SK-N-SH (cell line): ENCODE results near the gene ASIC3. TPM values are rescaled to one million over a fixed set of nuclear protein-coding genes. Genes with fewer than 3 reads are reported as not detected.

Experiments
- CTCF ChIA-PET: fragments of 300-600, 350-600 bp; formaldehyde crosslinking; extraction: SDS; loops from one replicate; lab custom pipeline; 2021; lab: Yijun Ruan, JAX
- POLR2A ChIA-PET: fragments of 350-600 bp; sonication (Branson Sonifier 250); formaldehyde crosslinking; extraction: SDS; loops from one replicate; lab custom pipeline; 2020; ENCODE audit warnings: antibody characterized with exemption, inconsistent platforms; lab: Yijun Ruan, JAX
- DNase-seq: peaks from one replicate; pipeline ENCODE4 v3.0.0; 2012
- H2AFZ ChIP-seq: fragments of 200-600 bp; sonication (generic); 2 replicates; pipeline ENCODE4 v1.8.1; 2016; ENCODE audit warnings: antibody characterized with exemption, mild to moderate bottlenecking, low read depth
- H3F3A ChIP-seq: fragments of 200-600 bp; sonication (generic); replicated peaks from 2 replicates; pipeline ENCODE3; 2016; ENCODE audit warnings: antibody characterized with exemption, mild to moderate bottlenecking; ENCODE audit not compliant: insufficient read depth
- H3K27ac ChIP-seq, 2 experiments: fragments of 200-500 bp in 1 of 2; fragments of 200-600 bp in 1 of 2; sonication (Bioruptor generic) in 1 of 2; sonication (generic), shearing (Covaris generic) in 1 of 2; 2 replicates each; pipeline versions ENCODE4 v1.5.1 to v1.6.1; 2014 to 2016; ENCODE audit warnings: low read depth in 2 of 2, inconsistent platforms in 1 of 2, low read length in 1 of 2, mild to moderate bottlenecking in 1 of 2, mixed read lengths in 1 of 2
- H3K27me3 ChIP-seq: fragments of 200-600 bp; sonication (generic), shearing (Covaris generic); 2 replicates; pipeline ENCODE4 v1.6.1; 2016; ENCODE audit warnings: mixed run types; ENCODE audit not compliant: insufficient read depth
- H3K36me3 ChIP-seq, 2 experiments: fragments of 200-500 bp in 1 of 2; fragments of 200-600 bp in 1 of 2; sonication (Bioruptor generic) in 1 of 2; sonication (generic) in 1 of 2; replicated peaks in 1 of 2; 2 replicates each; pipeline versions ENCODE3 to v1.5.1; 2014 to 2016; ENCODE audit warnings: low read length in 1 of 2, mild to moderate bottlenecking in 1 of 2; ENCODE audit not compliant: insufficient read depth in 2 of 2, control insufficient read depth in 1 of 2
- H3K4me1 ChIP-seq, 2 experiments: fragments of 200-500 bp in 1 of 2; fragments of 200-600 bp in 1 of 2; sonication (Bioruptor generic) in 1 of 2; sonication (generic), shearing (Covaris generic) in 1 of 2; 2 replicates each; pipeline versions ENCODE4 v1.5.1 to v1.6.1; 2014 to 2016; ENCODE audit warnings: low read depth in 1 of 2, low read length in 1 of 2, mixed run types in 1 of 2; ENCODE audit not compliant: insufficient read depth in 2 of 2, control insufficient read depth in 1 of 2
- H3K4me2 ChIP-seq: fragments of 200-600 bp; sonication (generic), shearing (Covaris generic); 2 replicates; pipeline ENCODE4 v1.6.1; 2017; ENCODE audit warnings: mixed run types
- H3K4me3 ChIP-seq, 2 experiments: fragments of 200-500 bp in 1 of 2; fragments of 200-600 bp in 1 of 2; sonication (Bioruptor generic) in 1 of 2; sonication (generic), shearing (Covaris generic) in 1 of 2; 2 replicates each; pipeline versions ENCODE4 v1.5.1 to v1.8.1; 2014 to 2016; ENCODE audit warnings: low read depth in 2 of 2, inconsistent platforms in 1 of 2, low read length in 1 of 2, mild to moderate bottlenecking in 1 of 2, mixed read lengths in 1 of 2, moderate library complexity in 1 of 2
- H3K79me2 ChIP-seq: fragments of 200-600 bp; sonication (generic); 2 replicates; pipeline ENCODE4 v1.8.1; 2017; ENCODE audit warnings: mild to moderate bottlenecking; ENCODE audit not compliant: insufficient read depth
- H3K9ac ChIP-seq: fragments of 200-600 bp; sonication (generic); 2 replicates; pipeline ENCODE4 v1.6.1; 2017; ENCODE audit warnings: mixed run types
- H3K9me2 ChIP-seq: fragments of 200-600 bp; sonication (generic); 2 replicates; pipeline ENCODE4 v1.6.1; 2017; ENCODE audit warnings: mixed run types
- H3K9me3 ChIP-seq: fragments of 200-600 bp; sonication (generic); 2 replicates; pipeline ENCODE4 v1.6.1; 2017; ENCODE audit warnings: mixed run types, mild to moderate bottlenecking, moderate library complexity
- H4K20me1 ChIP-seq: fragments of 200-600 bp; sonication (generic); 2 replicates; pipeline ENCODE4 v1.6.1; 2017; ENCODE audit warnings: mild to moderate bottlenecking, mixed run types; ENCODE audit not compliant: insufficient read depth
- CHD2 ChIP-seq: fragments of 150-350 bp; IDR thresholded peaks from 2 replicates; pipeline ENCODE4 v1.6.1; 2018; ENCODE audit warnings: low read length; ENCODE audit not compliant: partially characterized antibody
- FOXM1 ChIP-seq: IDR thresholded peaks from 2 replicates; pipeline ENCODE4 v1.4.0; 2012; ENCODE audit warnings: low read depth, mild to moderate bottlenecking
- GABPA ChIP-seq: IDR thresholded peaks from 2 replicates; pipeline ENCODE4 v1.4.0; 2012; ENCODE audit warnings: low read depth, mild to moderate bottlenecking
- MEF2A ChIP-seq: IDR thresholded peaks from 2 replicates; pipeline ENCODE4 v1.4.0; 2012; ENCODE audit warnings: low read depth, borderline replicate concordance
- NRF1 ChIP-seq: IDR thresholded peaks from 2 replicates; pipeline ENCODE4 v1.6.1; 2012; ENCODE audit warnings: low read depth, mild to moderate bottlenecking, low read length
- RAD21 ChIP-seq: IDR thresholded peaks from 2 replicates; pipeline ENCODE4 v1.6.1; 2012; ENCODE audit warnings: mild to moderate bottlenecking, low read length
- RCOR1 ChIP-seq: fragments of 150-350 bp; IDR thresholded peaks from 2 replicates; pipeline ENCODE4 v1.6.1; 2017; ENCODE audit warnings: antibody characterized with exemption, low read length
- RFX5 ChIP-seq: IDR thresholded peaks from 2 replicates; pipeline ENCODE4 v1.6.1; 2012; ENCODE audit warnings: mild to moderate bottlenecking, improper control_type of control experiment, low read length
- RXRA ChIP-seq: IDR thresholded peaks from 2 replicates; pipeline ENCODE4 v1.4.0; 2012; ENCODE audit warnings: low read depth, mild to moderate bottlenecking, borderline replicate concordance
- SIN3A ChIP-seq: IDR thresholded peaks from 2 replicates; pipeline ENCODE4 v1.6.1; 2012; ENCODE audit warnings: low read depth, mild to moderate bottlenecking, low read length, moderate library complexity, borderline replicate concordance
- SMC3 ChIP-seq: IDR thresholded peaks from 2 replicates; pipeline ENCODE4 v1.6.1; 2012; ENCODE audit warnings: low read depth, low read length, improper control_type of control experiment
- YY1 ChIP-seq: IDR thresholded peaks from 2 replicates; pipeline ENCODE4 v1.4.0; 2012; ENCODE audit warnings: low read depth, mild to moderate bottlenecking
- WGBS: methylation state at CpG from one replicate; pipeline ENCODE4 v1.1.6; 2017; ENCODE audit warnings: low lambda C conversion rate; 5-methylcytosine and 5-hydroxymethylcytosine counted together
- polyA plus RNA-seq, 3 experiments: library from polyadenylated mRNA; depleted of rRNA; stranded (reverse); fragments of >200 nt; gene quantifications; 2 replicates each; pipeline ENCODE4 v1.2.3, GENCODE V29; 2012
- TF ChIP-seq, protein P1 (sequence below): IDR thresholded peaks from 2 replicates; pipeline ENCODE4; 2012
- TF ChIP-seq, protein P2 (sequence below): IDR thresholded peaks from 2 replicates; pipeline ENCODE4 v1.4.0; 2012; ENCODE audit warnings: low read depth, borderline replicate concordance

The ASIC3 gene
- polyA plus RNA-seq, 1 of the 3 experiments (the other 2 are of a cell fraction) = 4.5 TPM

DNA sequence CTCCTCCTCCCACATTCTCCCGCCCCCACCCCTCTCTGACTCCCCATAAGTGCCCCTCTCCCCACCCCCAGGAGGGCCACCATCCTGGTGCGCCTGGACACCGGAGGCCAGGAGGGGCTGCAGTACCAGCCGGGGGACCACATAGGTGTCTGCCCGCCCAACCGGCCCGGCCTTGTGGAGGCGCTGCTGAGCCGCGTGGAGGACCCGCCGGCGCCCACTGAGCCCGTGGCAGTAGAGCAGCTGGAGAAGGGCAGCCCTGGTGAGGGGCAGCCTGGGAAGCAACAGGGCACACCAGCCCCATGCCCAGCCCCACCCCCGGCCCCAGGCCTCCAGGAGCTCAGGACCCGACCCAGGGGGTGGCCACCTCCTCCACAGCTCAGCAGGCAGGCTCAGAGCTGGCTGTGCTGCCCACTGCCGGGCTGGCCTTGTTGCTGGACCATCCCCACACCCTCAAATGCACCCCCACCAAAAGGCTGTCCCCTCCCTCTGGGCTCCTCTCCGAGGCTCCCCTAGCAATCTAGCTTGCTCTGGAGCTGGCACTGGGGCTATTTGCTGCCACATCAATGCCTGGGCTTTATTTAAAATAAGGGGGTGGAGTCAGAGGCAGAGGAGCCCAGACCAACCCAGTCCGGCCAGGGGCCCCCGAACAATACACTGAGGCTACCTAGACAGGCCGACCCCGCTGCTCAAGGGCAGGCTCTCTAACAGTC, 38.8 kb upstream of the ASIC3 start (continued):
- TF ChIP-seq, protein P1, sequence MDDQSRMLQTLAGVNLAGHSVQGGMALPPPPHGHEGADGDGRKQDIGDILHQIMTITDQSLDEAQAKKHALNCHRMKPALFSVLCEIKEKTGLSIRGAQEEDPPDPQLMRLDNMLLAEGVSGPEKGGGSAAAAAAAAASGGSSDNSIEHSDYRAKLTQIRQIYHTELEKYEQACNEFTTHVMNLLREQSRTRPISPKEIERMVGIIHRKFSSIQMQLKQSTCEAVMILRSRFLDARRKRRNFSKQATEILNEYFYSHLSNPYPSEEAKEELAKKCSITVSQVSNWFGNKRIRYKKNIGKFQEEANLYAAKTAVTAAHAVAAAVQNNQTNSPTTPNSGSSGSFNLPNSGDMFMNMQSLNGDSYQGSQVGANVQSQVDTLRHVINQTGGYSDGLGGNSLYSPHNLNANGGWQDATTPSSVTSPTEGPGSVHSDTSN = no peak
- TF ChIP-seq FOXM1 = no peak
- TF ChIP-seq GABPA = no peak

DNA sequence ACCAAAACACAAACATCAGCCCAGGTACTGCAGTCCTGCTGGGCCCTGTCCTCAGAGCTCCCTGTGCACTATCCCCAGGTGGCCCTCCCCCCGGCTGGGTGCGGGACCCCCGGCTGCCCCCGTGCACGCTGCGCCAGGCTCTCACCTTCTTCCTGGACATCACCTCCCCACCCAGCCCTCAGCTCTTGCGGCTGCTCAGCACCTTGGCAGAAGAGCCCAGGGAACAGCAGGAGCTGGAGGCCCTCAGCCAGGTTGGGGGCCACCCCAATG, 38.4 kb upstream of the ASIC3 start:
- H3K27ac ChIP-seq = no peak overlapping the region
- H3K9me2 ChIP-seq = no peaks in the 10 kb centered on the region
- H3K27me3 ChIP-seq = 0 out of 2 replicates have a peak, but pooled peaks cover 5% of the 10 kb centered on the region
- no peaks in the 10 kb centered on the region for H3K79me2 ChIP-seq
- 88% methylated on average over 5 of the region's 7 CpGs for WGBS
- no peaks in the 10 kb centered on the region for H4K20me1 ChIP-seq
- peaks cover 0 to 30% of the 10 kb centered on the region in 2 experiments; a peak in 1 of 4 replicates for H3K4me1 ChIP-seq
- TF ChIP-seq NRF1 (no peak), RXRA (no peak), RCOR1 (no peak), CHD2 (no peak), RFX5 (no peak), YY1 (no peak), SMC3 (no peak), RAD21 (no peak), SIN3A (no peak), MEF2A (no peak)
- TF ChIP-seq, protein P2, sequence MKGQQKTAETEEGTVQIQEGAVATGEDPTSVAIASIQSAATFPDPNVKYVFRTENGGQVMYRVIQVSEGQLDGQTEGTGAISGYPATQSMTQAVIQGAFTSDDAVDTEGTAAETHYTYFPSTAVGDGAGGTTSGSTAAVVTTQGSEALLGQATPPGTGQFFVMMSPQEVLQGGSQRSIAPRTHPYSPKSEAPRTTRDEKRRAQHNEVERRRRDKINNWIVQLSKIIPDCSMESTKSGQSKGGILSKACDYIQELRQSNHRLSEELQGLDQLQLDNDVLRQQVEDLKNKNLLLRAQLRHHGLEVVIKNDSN = no peak
- TF ChIP-seq, protein P1 = no peak
- no peaks in the 10 kb centered on the region for H3F3A ChIP-seq
- H3K9me3 ChIP-seq = no peaks in the 10 kb centered on the region
- H3K4me2 ChIP-seq = no peak overlapping the region
- no peak overlapping the region for H3K4me3 ChIP-seq
- no peaks in the 10 kb centered on the region for H3K36me3 ChIP-seq
- ChIA-PET POLR2A (interaction anchor here (0.9 to 1.4 kb wide), 2 partner anchors 8 to 15 kb away, joined by 3 to 5 read pairs; no protein-coding TSS in a partner anchor), CTCF (interaction anchor here (0.5 to 11.3 kb wide), 19 partner anchors 9 to 561 kb away, joined by 3 to 151 read pairs (median 9); partner anchors contain the start of genes ABCB8, ATG9B, CDK5 and NOS3)
- no peak overlapping the region for H3K9ac ChIP-seq
- no peak for DNase-seq
- no peak overlapping the region for H2AFZ ChIP-seq
